KOPT-K1 (cell line): ENCODE data around the gene PLA2G4F.
A peak's percentile ranks its signal among the peaks of the same experiment; 100 is the strongest.

ENCODE experiments used
- H3K27ac ChIP-seq: fragments of 200-600 bp; sonication (generic); 2 replicates; pipeline ENCODE4 v1.5.1; 2016; ENCODE audit warnings: antibody characterized with exemption, mild to moderate bottlenecking, low read depth, low read length; ENCODE audit not compliant: poor library complexity, severe bottlenecking
- H3K36me3 ChIP-seq: fragments of 200-600 bp; sonication (generic); 2 replicates; pipeline ENCODE4 v1.5.1; 2017; ENCODE audit warnings: antibody characterized with exemption, mild to moderate bottlenecking, low read length, moderate library complexity; ENCODE audit not compliant: insufficient read depth
- H3K9me3 ChIP-seq: fragments of 200-600 bp; sonication (generic); 2 replicates; pipeline ENCODE4 v1.5.1; 2017; ENCODE audit warnings: antibody characterized with exemption, low read length, mild to moderate bottlenecking; ENCODE audit not compliant: insufficient read depth, poor library complexity, severe bottlenecking

PLA2G4F gene

DNA sequence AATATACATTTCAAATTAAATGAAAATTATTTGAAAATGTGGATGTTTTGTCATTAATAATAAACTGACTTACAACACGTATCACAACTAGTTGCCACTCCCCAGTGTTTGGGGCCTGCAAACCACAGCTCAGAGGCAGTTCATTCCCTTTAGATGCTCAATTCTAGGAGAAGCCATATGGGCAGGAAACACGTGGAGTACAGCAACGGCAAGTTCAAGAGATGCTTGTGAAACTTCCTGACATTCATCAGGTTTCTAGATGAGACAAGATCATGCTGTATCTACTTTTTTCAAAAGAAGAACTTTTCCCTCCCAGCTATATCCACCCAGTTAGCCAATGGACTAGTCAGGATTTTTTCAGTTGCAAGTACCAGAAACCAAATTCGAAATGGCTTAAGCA is 44.5 kb downstream of the PLA2G4F start:
- H3K36me3 ChIP-seq = no peaks in the 10 kb centered on the region
- no peaks in the 10 kb centered on the region for H3K9me3 ChIP-seq
- H3K27ac ChIP-seq = peak overlapping the region; percentile 60

- H3K36me3 ChIP-seq = no peaks in the 10 kb centered on the region
- H3K9me3 ChIP-seq = no peaks in the 10 kb centered on the region
Measured at GRCh38 chr15:42110367-42110766, 46.1 kb downstream of the PLA2G4F start.

GRCh38 chr15:42108806-42109205 is 47.6 kb downstream of the PLA2G4F start:
- Histone ChIP-seq H3K27ac (no peak overlapping the region), H3K9me3 (no peaks in the 10 kb centered on the region), H3K36me3 (no peaks in the 10 kb centered on the region)

More at GRCh38 chr15:42110367-42110766, 46.1 kb downstream of the PLA2G4F start:
- no peak overlapping the region for H3K27ac ChIP-seq

DNA sequence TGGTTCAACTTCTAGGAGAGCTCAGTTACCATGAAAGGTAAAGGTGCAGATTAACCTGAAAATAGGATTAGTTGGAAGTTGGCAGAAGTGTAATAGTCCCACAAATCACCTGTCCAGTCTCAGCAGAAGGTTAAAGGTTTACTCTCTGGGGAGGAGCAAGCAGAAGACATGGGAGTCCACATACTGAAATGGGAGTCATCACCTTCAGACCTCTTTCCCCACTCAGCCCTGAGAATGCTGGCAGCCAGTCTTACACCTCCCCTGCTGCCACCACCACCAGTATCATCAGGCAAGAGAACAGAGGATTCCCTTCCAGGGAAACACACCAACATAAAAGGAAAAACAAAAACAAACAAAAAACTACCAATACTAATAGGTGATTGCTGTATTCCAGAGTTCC is 48.2 kb downstream of the PLA2G4F start:
- Histone ChIP-seq H3K36me3 (no peaks in the 10 kb centered on the region), H3K27ac (no peak overlapping the region), H3K9me3 (no peaks in the 10 kb centered on the region)

DNA sequence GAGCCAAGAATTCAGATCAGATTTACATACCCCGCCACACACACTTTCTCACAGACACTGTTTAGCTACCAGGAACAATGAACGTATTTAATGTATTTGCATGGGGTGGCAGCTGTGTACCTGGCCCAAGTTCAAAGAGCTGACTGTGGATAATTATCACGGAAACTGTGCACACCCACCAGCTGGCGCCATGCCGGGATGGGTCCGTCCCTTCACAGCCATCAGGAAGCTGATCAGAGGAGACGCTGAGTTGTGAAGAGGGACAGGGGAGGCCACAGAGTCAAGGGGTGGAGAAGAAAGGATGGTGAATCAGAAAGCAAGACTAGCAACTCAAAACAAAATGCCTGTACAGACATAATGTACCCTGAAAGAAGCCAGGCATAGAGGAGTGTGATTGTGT is 49.0 kb downstream of the PLA2G4F start:
- Histone ChIP-seq H3K27ac (no peak overlapping the region), H3K9me3 (no peaks in the 10 kb centered on the region), H3K36me3 (no peaks in the 10 kb centered on the region)

DNA sequence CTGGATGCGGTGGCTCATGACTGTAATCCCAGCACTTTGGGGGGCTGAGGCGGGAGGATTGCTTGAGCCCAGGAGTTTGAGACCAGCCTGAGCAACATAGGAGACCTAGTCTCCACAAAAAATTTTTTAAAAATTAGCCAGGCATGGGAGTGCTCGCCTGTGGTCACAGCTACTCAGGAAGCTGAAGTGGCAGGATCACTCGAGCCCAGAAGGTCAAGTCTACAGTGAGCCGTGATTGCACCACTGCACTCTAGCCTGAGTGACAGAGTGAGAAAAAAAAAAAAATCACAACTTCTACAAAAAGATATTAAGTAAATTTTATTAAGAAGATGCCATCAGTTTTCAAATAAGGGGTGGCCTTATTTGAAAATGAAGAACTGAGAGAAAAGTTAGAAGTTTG is 50.1 kb downstream of the PLA2G4F start:
- H3K27ac ChIP-seq = no peak overlapping the region
- H3K36me3 ChIP-seq = no peaks in the 10 kb centered on the region

DNA sequence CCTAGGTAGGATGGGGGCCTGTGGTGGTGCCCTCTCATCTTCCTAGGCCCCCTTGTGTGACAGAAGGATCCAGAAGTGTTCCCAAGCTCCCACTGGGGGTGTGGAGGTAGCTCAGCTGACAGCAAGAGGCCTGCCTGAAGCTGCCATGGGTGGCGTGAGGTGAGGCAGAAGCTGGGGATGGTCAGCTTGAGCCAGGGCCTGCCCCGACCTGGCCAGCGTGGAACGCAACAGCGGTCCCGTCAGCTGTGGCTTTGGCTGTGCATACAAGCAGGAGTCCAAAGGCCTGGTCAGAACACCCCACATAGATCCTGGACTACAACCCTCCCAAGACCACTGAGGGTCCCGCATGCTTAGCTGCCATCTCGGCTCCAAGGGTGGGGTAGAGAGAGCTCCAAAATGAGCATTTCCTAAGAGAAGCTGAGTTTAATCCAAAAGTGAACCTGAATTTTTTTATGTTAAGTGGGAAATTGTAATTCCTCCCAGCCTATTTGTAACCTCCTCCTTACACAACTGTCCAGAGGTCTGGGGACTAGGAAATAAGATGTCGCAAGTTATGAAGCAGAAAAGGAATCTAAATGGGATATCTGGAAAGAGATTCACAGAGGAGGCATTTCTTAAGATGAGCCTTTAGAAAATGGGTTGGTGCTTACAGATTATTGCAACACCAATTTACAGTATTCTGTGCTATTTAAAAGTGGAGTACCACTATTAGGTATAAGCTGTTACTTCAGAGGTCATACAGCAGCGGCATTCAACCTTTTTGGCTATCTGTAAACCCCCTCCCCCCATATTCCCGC is 52.1 kb downstream of the PLA2G4F start:
- Histone ChIP-seq H3K27ac (no peak overlapping the region), H3K36me3 (no peaks in the 10 kb centered on the region), H3K9me3 (no peaks in the 10 kb centered on the region)

More for the DNA sequence above, 50.1 kb downstream of the PLA2G4F start:
- H3K9me3 ChIP-seq = no peaks in the 10 kb centered on the region

- Histone ChIP-seq H3K27ac (no peak overlapping the region), H3K36me3 (no peaks in the 10 kb centered on the region), H3K9me3 (no peaks in the 10 kb centered on the region)
Measured at GRCh38 chr15:42102646-42103235, 53.7 kb downstream of the PLA2G4F start.

DNA sequence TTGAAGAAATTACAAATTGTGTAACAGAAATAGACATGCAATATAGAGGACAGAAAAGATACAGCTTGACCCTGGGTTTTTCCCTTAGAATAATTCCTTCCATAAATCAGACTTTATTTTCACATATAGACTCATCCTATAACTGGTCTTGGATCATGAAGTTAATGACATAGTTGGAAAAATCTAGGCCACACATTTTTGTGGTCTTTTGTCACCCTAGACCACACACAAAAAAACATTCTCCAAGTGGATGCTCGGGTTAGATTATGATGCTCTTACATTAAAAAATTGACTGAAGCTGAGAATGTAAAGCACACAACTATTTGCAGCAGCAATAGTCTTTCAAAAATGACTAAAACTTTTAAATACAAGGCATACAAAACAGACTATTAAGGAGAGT is 54.6 kb downstream of the PLA2G4F start:
- Histone ChIP-seq H3K9me3 (no peaks in the 10 kb centered on the region), H3K36me3 (no peaks in the 10 kb centered on the region), H3K27ac (no peak overlapping the region)

GRCh38 chr15:42100021-42100800 is 56.2 kb downstream of the PLA2G4F start:
- Histone ChIP-seq H3K9me3 (no peaks in the 10 kb centered on the region), H3K36me3 (no peaks in the 10 kb centered on the region), H3K27ac (no peak overlapping the region)

GRCh38 chr15:42097018-42097417 is 59.4 kb downstream of the PLA2G4F start:
- no peaks in the 10 kb centered on the region for H3K36me3 ChIP-seq
- H3K27ac ChIP-seq = no peak overlapping the region
- H3K9me3 ChIP-seq = no peaks in the 10 kb centered on the region

- Histone ChIP-seq H3K27ac (no peak within 1 kb of the TSS), H3K36me3 (no peaks in the 10 kb centered on the region), H3K9me3 (no peaks in the 10 kb centered on the region)
Measured at GRCh38 chr15:42094512-42094963, 61.9 kb downstream of the PLA2G4F start, which contains the start of gene PLA2G4D. TSS of gene PLA2G4D (minus strand) at chr15:42094562. CDS start at chr15:42094459, 103 bp downstream.

DNA sequence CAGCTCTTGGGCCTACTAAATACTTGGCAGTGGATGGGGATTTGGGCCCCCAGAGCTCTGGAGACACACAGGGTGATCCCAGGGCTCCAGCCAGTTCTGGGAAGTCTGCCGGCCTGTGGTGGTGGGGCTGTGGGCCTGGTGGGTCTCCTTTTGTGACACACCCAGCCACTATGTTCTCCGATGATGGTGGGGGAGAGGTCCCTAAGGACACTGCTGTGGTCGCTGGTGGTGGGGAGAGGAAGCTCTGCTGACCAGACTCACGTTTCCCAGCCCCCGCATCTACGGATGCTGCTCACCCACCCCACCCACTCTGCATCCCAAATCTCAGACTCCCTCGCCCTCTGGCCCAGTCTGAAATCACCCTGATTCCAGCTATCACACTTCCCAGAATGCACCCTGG is 62.5 kb downstream of the PLA2G4F start:
- Histone ChIP-seq H3K27ac (no peak overlapping the region), H3K36me3 (no peaks in the 10 kb centered on the region), H3K9me3 (no peaks in the 10 kb centered on the region)

DNA sequence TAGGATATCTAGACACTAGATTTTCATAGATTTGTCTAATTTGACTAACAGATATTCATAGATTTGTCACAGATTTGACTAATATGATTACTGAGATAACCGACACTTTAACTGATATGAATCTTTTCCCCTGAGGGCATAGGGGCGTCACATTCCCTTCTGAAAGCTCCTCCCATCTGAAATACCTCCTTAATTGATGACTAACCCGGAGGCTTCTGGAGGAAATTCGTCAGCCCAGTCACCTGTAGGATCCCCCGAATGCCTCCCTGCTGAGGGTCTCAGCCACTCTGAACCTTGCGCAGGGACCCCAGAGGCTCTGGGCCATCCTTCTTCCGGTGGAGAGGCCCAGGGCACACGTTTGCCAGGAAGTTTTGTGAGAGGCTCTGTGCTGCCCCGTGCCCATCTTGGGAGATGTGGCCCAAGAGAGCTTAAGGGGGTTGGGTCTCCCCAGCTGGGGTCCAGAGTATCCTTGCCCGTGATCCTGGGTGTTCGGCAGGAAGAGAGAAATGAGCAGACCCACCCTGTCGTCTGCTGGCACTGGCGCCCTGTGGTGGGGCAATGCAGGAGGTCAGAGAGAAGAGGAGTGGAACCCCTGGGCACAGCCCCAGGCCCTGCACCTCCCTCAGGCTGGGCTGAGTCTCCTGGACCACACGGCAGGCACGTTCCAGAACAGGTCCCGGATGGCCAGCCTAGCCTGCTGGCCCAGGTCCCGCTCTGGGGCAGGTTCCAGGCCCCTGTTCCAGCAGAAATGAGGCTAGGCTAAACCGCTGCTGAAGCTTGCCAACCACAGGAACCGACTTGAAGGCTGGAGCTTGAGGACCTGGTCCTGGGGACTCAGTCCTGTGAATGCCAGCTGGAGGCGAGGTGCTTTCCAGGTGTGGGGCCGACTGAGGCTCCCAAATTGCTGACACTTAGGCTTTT is 63.8 kb downstream of the PLA2G4F start:
- Histone ChIP-seq H3K36me3 (no peaks in the 10 kb centered on the region), H3K27ac (peak overlapping the region; percentile 22), H3K9me3 (no peaks in the 10 kb centered on the region)
